Measurements from ENCODE around the gene ALDH1A1. TPM values are rescaled to one million over a fixed set of nuclear protein-coding genes. Genes with fewer than 3 reads are reported as not detected.

ALDH1A1 gene
- total RNA-seq, 1 donor from 2014 or later: 212 TPM

DNA sequence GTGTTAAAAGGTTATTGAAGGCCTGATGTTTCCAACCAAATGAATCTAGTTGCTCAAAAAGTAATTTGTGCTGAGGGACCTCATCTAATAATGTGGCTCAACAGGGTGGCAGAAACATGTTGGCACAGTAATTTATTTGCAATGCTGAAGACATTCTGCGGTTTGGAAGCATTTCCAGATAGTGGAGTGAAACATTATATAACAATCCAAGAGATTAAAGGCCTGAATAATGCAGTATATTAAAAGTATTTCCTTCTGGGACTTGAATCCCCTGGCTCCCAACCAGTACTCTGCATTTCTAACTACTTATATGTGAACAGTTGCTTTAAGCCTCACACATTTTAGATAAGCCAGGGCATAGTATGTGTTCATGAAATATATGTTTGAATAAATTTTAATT lies 25.9 kb upstream of the ALDH1A1 start:
- intact Hi-C loops (cut with DNase I): no loop called here
- TF ChIP-seq, protein P1, sequence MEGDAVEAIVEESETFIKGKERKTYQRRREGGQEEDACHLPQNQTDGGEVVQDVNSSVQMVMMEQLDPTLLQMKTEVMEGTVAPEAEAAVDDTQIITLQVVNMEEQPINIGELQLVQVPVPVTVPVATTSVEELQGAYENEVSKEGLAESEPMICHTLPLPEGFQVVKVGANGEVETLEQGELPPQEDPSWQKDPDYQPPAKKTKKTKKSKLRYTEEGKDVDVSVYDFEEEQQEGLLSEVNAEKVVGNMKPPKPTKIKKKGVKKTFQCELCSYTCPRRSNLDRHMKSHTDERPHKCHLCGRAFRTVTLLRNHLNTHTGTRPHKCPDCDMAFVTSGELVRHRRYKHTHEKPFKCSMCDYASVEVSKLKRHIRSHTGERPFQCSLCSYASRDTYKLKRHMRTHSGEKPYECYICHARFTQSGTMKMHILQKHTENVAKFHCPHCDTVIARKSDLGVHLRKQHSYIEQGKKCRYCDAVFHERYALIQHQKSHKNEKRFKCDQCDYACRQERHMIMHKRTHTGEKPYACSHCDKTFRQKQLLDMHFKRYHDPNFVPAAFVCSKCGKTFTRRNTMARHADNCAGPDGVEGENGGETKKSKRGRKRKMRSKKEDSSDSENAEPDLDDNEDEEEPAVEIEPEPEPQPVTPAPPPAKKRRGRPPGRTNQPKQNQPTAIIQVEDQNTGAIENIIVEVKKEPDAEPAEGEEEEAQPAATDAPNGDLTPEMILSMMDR (IDR thresholded peaks at IDR 0.05): no peak
- DNase-seq (no peak), ATAC-seq (peak; percentile 67)
- Histone ChIP-seq H3K4me3 (no peak overlapping the region), H3K4me1 (no peaks in the 10 kb centered on the region), H3K36me3 (no peaks in the 10 kb centered on the region), H3K9me3 (no peaks in the 10 kb centered on the region), H3K27ac (no peak overlapping the region), H3K27me3 (no peaks in the 10 kb centered on the region)

DNA sequence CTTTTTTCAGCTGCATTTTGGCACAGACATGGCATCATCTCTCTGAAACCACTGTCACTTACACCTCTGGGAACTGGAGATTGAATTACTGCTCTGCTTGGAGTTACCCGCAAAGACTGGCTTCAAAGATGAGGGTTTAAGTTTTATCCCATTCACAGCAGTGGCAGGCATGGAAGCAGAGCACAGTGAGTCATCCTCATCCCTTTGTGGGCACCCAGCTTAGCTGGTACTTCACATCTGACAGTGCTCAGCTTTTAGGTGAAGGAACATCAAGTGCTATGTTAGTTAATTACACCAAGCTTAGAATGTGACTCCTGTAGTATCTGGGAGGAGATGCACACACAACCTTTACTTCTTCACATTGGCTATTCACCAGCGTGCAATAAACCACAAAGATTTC lies 24.8 kb upstream of the ALDH1A1 start:
- ATAC-seq (peak; percentile 57), DNase-seq (no peak)
- no peak overlapping the region for H3K4me3 ChIP-seq
- no peaks in the 10 kb centered on the region for H3K9me3 ChIP-seq
- TF ChIP-seq, protein P1 (IDR thresholded peaks at IDR 0.05): no peak
- no peak overlapping the region for H3K27ac ChIP-seq
- H3K4me1 ChIP-seq: no peaks in the 10 kb centered on the region
- no peaks in the 10 kb centered on the region for H3K27me3 ChIP-seq
- intact Hi-C loops (cut with DNase I): no loop called here
- no peaks in the 10 kb centered on the region for H3K36me3 ChIP-seq

DNA sequence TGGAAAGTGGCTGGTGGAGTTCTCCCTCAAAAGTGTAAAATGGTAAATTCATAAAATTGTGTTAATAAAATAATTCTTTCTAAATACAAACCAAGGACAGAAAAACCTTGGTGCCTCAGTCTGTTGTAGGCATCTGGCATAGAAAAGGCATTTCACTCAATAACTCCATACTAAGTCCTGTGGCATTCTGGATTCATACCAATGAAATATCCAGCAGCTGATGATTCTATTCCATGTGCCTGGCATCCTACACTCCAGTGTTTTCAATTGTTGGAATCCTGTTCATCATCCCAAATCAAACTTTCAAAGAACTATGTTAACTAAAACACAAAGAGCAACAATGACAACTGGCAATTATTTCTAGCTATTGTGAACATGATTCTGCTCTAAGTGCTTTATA lies 21.6 kb upstream of the ALDH1A1 start:
- ATAC-seq (no peak), DNase-seq (no peak)
- intact Hi-C loops (cut with DNase I): no loop called here
- Histone ChIP-seq H3K27me3 (no peaks in the 10 kb centered on the region), H3K36me3 (no peaks in the 10 kb centered on the region), H3K27ac (no peak overlapping the region), H3K4me3 (no peak overlapping the region), H3K9me3 (no peaks in the 10 kb centered on the region), H3K4me1 (no peaks in the 10 kb centered on the region)
- TF ChIP-seq, protein P1 (IDR thresholded peaks at IDR 0.05): no peak

DNA sequence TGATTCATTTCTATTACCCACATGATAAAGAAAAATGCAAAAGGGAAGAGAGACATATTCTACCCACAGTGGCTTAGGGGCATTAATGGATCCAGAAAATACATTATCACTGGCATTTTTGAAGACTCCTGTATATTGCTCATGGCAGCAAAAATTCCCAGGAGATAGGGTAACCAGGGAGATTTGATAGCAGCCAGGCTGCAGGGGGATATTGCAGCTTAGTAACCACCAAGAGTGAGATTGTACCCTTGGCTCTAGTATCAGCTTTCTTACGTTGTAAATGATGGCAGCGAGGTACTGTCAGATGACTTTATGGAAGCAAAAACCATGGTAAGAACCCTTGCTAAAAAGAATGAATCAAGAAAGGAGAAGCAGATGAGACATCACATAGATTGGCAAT lies 19.8 kb upstream of the ALDH1A1 start:
- Histone ChIP-seq H3K4me1 (no peaks in the 10 kb centered on the region), H3K36me3 (no peaks in the 10 kb centered on the region), H3K4me3 (no peak overlapping the region), H3K9me3 (no peaks in the 10 kb centered on the region), H3K27ac (no peak overlapping the region), H3K27me3 (no peaks in the 10 kb centered on the region)
- TF ChIP-seq, protein P1 (IDR thresholded peaks at IDR 0.05): no peak
- DNase-seq: no peak
- intact Hi-C loops (cut with DNase I): no loop called here
- no peak for ATAC-seq

DNA sequence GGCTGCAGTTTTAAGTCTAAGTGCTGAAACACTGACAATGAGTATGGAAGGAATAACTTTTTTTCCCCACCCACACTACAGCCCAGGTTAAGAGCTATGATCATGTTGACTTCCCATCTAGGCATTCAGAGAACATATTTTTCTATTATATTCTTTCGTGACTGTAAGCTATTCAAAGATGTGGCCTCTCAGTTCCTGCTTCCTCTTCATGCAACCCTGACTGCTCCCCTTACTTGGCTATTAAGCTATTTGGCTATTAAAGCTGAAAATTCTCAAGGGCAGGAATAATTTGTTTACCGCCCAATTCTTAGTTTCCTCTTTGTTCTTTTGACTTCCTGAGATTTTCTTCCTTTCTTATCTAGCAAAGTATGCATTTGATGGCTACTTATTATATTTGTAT lies 18.6 kb upstream of the ALDH1A1 start:
- intact Hi-C loops (cut with DNase I): no loop called here
- no peak for DNase-seq
- H3K9me3 ChIP-seq: no peaks in the 10 kb centered on the region

More for the DNA sequence above, 18.6 kb upstream of the ALDH1A1 start:
- TF ChIP-seq, protein P1 (IDR thresholded peaks at IDR 0.05): no peak
- H3K27me3 ChIP-seq: no peaks in the 10 kb centered on the region
- no peaks in the 10 kb centered on the region for H3K4me1 ChIP-seq
- H3K27ac ChIP-seq: no peak overlapping the region
- no peak overlapping the region for H3K4me3 ChIP-seq
- no peak for ATAC-seq
- H3K36me3 ChIP-seq: no peaks in the 10 kb centered on the region

Data from upper lobe of right lung (tissue), 1 donor.